ENCODE results near the gene ATP8A1.

DNA sequence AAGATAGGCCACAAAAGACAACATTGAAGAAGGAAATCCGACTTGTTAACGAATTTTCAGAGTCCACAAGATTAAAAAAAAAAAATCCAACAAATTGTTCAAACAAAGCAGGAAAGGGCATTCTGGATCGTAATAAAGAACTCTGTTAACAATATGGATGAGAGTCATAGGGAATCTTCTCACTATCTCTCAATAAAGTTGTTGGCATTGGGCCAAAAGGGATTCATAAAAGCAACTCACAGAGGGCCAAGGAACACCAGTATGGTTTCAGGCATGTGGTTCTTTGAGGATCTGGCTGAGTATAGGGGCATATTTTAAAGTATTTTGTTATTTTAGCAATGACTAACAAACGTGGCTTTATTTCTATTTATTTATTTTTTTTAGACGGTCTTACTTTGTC, 210.1 kb downstream of the ATP8A1 start:
- TF ChIP-seq POLR2A (IDR thresholded peaks at IDR 0.05) (no peak), CTCF (IDR thresholded peaks at IDR 0.05) (no peak)
